ENCODE results near the gene RUBCN. TPM values are rescaled to one million over a fixed set of nuclear protein-coding genes. Genes with fewer than 3 reads are reported as not detected.

RUBCN gene
- total and polyA plus RNA-seq, 11 donors, result 14.9 to 53.4 (median 36.9) TPM

GRCh38 chr3:197686899-197687298 lies 49.8 kb downstream of the RUBCN start:
- TF ChIP-seq CTCF (IDR thresholded peaks at IDR 0.05), result no peak
- TF ChIP-seq POLR2A (IDR thresholded peaks at IDR 0.05), result no peak
- no peaks in the 10 kb centered on the region for H3K27me3 ChIP-seq
- intact Hi-C loops (cut with DNase I), result no loop called here
- peaks cover 0 to 8% (median 0%) of the 10 kb centered on the region in 12 donors for H3K4me1 ChIP-seq
- peaks cover 0 to 99% (median 63%) of the 10 kb centered on the region in 9 donors for H3K36me3 ChIP-seq
- H3K27ac ChIP-seq, result no peak overlapping the region
- DNase-seq (no peak), ATAC-seq (no peak)
- H3K9me3 ChIP-seq, result no peaks in the 10 kb centered on the region
- WGBS, 4 donors, result 87 to 91% (median 88%) methylated on average over 4 of the region's 4 CpGs
- no peak overlapping the region for H3K4me3 ChIP-seq

GRCh38 chr3:197685546-197685945 lies 51.2 kb downstream of the RUBCN start:
- Histone ChIP-seq H3K27me3 (no peaks in the 10 kb centered on the region), H3K36me3 (peaks cover 0 to 99% (median 71%) of the 10 kb centered on the region in 9 donors), H3K27ac (no peak overlapping the region), H3K4me3 (no peak overlapping the region), H3K9me3 (no peaks in the 10 kb centered on the region), H3K4me1 (peaks cover 0 to 4% (median 0%) of the 10 kb centered on the region in 12 donors)
- WGBS, 4 donors, result 95 to 98% (median 95%) methylated on average over 3 of the region's 3 CpGs
- no peak for ATAC-seq
- TF ChIP-seq CTCF (IDR thresholded peaks at IDR 0.05), result no peak
- TF ChIP-seq POLR2A (IDR thresholded peaks at IDR 0.05), result no peak
- intact Hi-C loops (cut with DNase I), result no loop called here
- DNase-seq, result no peak

- Histone ChIP-seq H3K36me3 (peaks cover 0 to 80% (median 65%) of the 10 kb centered on the region in 9 donors), H3K9me3 (no peaks in the 10 kb centered on the region), H3K4me3 (no peak overlapping the region), H3K27me3 (no peaks in the 10 kb centered on the region), H3K4me1 (no peaks in the 10 kb centered on the region), H3K27ac (no peak overlapping the region)
- ATAC-seq (no peak), DNase-seq (no peak)
- intact Hi-C loops (cut with DNase I), result no loop called here
- WGBS, 4 donors, result 83 to 90% (median 88%) methylated on average over 13 of the region's 13 CpGs
- TF ChIP-seq CTCF (IDR thresholded peaks at IDR 0.05) (no peak), POLR2A (IDR thresholded peaks at IDR 0.05) (no peak)
Observed at GRCh38 chr3:197683191-197683590, 53.5 kb downstream of the RUBCN start.

- ATAC-seq (no peak), DNase-seq (no peak)
- Histone ChIP-seq H3K9me3 (no peaks in the 10 kb centered on the region), H3K4me1 (no peaks in the 10 kb centered on the region), H3K27ac (no peak overlapping the region), H3K4me3 (no peak overlapping the region), H3K27me3 (no peaks in the 10 kb centered on the region), H3K36me3 (peaks cover 0 to 75% (median 62%) of the 10 kb centered on the region in 9 donors)
- TF ChIP-seq POLR2A (IDR thresholded peaks at IDR 0.05), result no peak
- TF ChIP-seq CTCF (IDR thresholded peaks at IDR 0.05), result no peak
- 94 to 97% (median 96%) methylated on average over 15 of the region's 15 CpGs for WGBS, 4 donors
- intact Hi-C loops (cut with DNase I), result no loop called here
Observed at GRCh38 chr3:197682713-197683112, 54.0 kb downstream of the RUBCN start.

All from heart left ventricle (tissue), 16 donors.